Ishikawa (cell line): ENCODE results near the gene KRT82.

Experiments used
- CEBPB ChIP-seq: IDR thresholded peaks from 2 replicates; pipeline ENCODE4 v1.6.1; 2012
- CREB1 ChIP-seq: IDR thresholded peaks from 2 replicates; pipeline ENCODE4 v1.6.1; 2012; ENCODE audit warnings: low read depth
- EGR1 ChIP-seq: IDR thresholded peaks from 2 replicates; pipeline ENCODE4 v1.6.1; 2012
- EP300 ChIP-seq: IDR thresholded peaks from 2 replicates; pipeline ENCODE4 v1.6.1; 2012; ENCODE audit warnings: borderline replicate concordance
- FOXM1 ChIP-seq: IDR thresholded peaks from 2 replicates; pipeline ENCODE4 v1.6.1; 2012; ENCODE audit warnings: low read depth, borderline replicate concordance
- MAX ChIP-seq: IDR thresholded peaks from 2 replicates; pipeline ENCODE4 v1.6.1; 2012
- NFIC ChIP-seq: IDR thresholded peaks from 2 replicates; pipeline ENCODE4 v1.6.1; 2012
- RAD21 ChIP-seq: IDR thresholded peaks from 2 replicates; pipeline ENCODE4 v1.6.1; 2012; ENCODE audit warnings: low read depth
- REST ChIP-seq: IDR thresholded peaks from 2 replicates; pipeline ENCODE4 v1.6.1; 2012; ENCODE audit warnings: low read depth, mild to moderate bottlenecking
- TAF1 ChIP-seq: IDR thresholded peaks from 2 replicates; pipeline ENCODE4 v1.6.1; 2012; ENCODE audit warnings: low read depth, mild to moderate bottlenecking
- TCF12 ChIP-seq: IDR thresholded peaks from 2 replicates; pipeline ENCODE4 v1.6.1; 2012; ENCODE audit warnings: low read depth
- TEAD4 ChIP-seq: IDR thresholded peaks from 2 replicates; pipeline ENCODE4 v1.6.1; 2012
- USF1 ChIP-seq: IDR thresholded peaks from 2 replicates; pipeline ENCODE4 v1.6.1; 2012
- YY1 ChIP-seq: IDR thresholded peaks from 2 replicates; pipeline ENCODE4 v1.6.1; 2012; ENCODE audit warnings: low read depth
- ZBTB7A ChIP-seq: IDR thresholded peaks from 2 replicates; pipeline ENCODE4 v1.6.1; 2012; ENCODE audit warnings: low read depth

The KRT82 gene

GRCh38 chr12:52395761-52396434 lies 10.2 kb downstream of the KRT82 start:
- TF ChIP-seq MAX (no peak), CEBPB (peak; percentile 67), ZBTB7A (peak; percentile 46; the same call in 1 of the 2 replicates), RAD21 (peak; percentile 79)

- TF ChIP-seq USF1 = no peak
Observed at GRCh38 chr12:52394836-52395405, 11.2 kb downstream of the KRT82 start.

GRCh38 chr12:52392465-52393007 lies 13.6 kb downstream of the KRT82 start:
- TF ChIP-seq FOXM1 (no peak), TEAD4 (no peak), EGR1 (no peak), RAD21 (no peak), CREB1 (no peak), USF1 (no peak), TCF12 (no peak), YY1 (no peak), REST (no peak), NFIC (no peak), ZBTB7A (no peak), MAX (no peak), CEBPB (no peak), EP300 (no peak)

- peak; percentile 73 for TF ChIP-seq MAX
- TF ChIP-seq TEAD4 = no peak
- no peak for TF ChIP-seq FOXM1
- no peak for TF ChIP-seq EP300
- no peak for TF ChIP-seq CEBPB
- TF ChIP-seq YY1 = no peak
- peak; percentile 64 for TF ChIP-seq NFIC
- no peak for TF ChIP-seq USF1
- TF ChIP-seq TAF1 = no peak
Observed at GRCh38 chr12:52391618-52392002, 14.5 kb downstream of the KRT82 start.

GRCh38 chr12:52390739-52391617 lies 15.2 kb downstream of the KRT82 start:
- no peak for TF ChIP-seq REST
- no peak for TF ChIP-seq MAX
- peak; percentile 82 for TF ChIP-seq RAD21
- TF ChIP-seq TCF12 = no peak
- no peak for TF ChIP-seq CEBPB
- TF ChIP-seq CREB1 = no peak
- TF ChIP-seq USF1 = no peak
- peak; percentile 41; the same call in 1 of the 2 replicates for TF ChIP-seq TEAD4
- no peak for TF ChIP-seq EP300
